Mesothelial cell of epicardium (in vitro differentiated cells): Measurements from ENCODE around the gene SRPK3. TPM values are rescaled to one million over a fixed set of nuclear protein-coding genes. Genes with fewer than 3 reads are reported as not detected.

ENCODE experiments used
- DNase-seq, 2 experiments: peaks; one replicate each; pipeline ENCODE4 v3.0.0; 2021; ENCODE audit warnings: low spot score in 2 of 2; ENCODE audit not compliant: unreplicated experiment in 2 of 2
- H3K27ac Mint-ChIP-seq: 2 replicates; pipeline ENCODE4 v1.8.0; 2021; ENCODE audit warnings: mixed read lengths
- H3K27me3 Mint-ChIP-seq: 2 replicates; pipeline ENCODE4 v1.8.0; 2021; ENCODE audit warnings: low read depth, mixed read lengths
- H3K36me3 Mint-ChIP-seq: 2 replicates; pipeline ENCODE4 v1.8.0; 2021; ENCODE audit warnings: mixed read lengths
- H3K4me1 Mint-ChIP-seq: 2 replicates; pipeline ENCODE4 v1.8.0; 2021; ENCODE audit warnings: mixed read lengths
- H3K4me3 Mint-ChIP-seq: 2 replicates; pipeline ENCODE4 v1.8.0; 2021; ENCODE audit warnings: mild to moderate bottlenecking, moderate library complexity, mixed read lengths
- H3K9me3 Mint-ChIP-seq: 2 replicates; pipeline ENCODE4 v1.8.0; 2021; ENCODE audit warnings: mixed read lengths
- total RNA-seq: library from RNA; stranded (reverse); gene quantifications from 3 replicates; pipeline ENCODE4 v1.2.1, GENCODE V29; 2021
- TF ChIP-seq, protein P1 (sequence below): fragments of 200-600 bp; sonication (generic); IDR thresholded peaks from one replicate; pipeline ENCODE4 v1.5.0; 2021; ENCODE audit warnings: antibody characterized with exemption; ENCODE audit not compliant: unreplicated experiment

SRPK3 gene
- total RNA-seq, 1 donor from 2014 or later, result not detected

- no peaks in the 10 kb centered on the region for H3K4me1 Mint-ChIP-seq
- H3K4me3 Mint-ChIP-seq, result no peak overlapping the region
- H3K27me3 Mint-ChIP-seq, result no peaks in the 10 kb centered on the region
- no peak for DNase-seq
- H3K36me3 Mint-ChIP-seq, result peaks cover 6% of the 10 kb centered on the region
- TF ChIP-seq, protein P1, sequence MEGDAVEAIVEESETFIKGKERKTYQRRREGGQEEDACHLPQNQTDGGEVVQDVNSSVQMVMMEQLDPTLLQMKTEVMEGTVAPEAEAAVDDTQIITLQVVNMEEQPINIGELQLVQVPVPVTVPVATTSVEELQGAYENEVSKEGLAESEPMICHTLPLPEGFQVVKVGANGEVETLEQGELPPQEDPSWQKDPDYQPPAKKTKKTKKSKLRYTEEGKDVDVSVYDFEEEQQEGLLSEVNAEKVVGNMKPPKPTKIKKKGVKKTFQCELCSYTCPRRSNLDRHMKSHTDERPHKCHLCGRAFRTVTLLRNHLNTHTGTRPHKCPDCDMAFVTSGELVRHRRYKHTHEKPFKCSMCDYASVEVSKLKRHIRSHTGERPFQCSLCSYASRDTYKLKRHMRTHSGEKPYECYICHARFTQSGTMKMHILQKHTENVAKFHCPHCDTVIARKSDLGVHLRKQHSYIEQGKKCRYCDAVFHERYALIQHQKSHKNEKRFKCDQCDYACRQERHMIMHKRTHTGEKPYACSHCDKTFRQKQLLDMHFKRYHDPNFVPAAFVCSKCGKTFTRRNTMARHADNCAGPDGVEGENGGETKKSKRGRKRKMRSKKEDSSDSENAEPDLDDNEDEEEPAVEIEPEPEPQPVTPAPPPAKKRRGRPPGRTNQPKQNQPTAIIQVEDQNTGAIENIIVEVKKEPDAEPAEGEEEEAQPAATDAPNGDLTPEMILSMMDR, result no peak
- H3K9me3 Mint-ChIP-seq, result peaks cover 19% of the 10 kb centered on the region
- no peak overlapping the region for H3K27ac Mint-ChIP-seq
These were observed 25.7 kb upstream of the SRPK3 start for GRCh38 chrX:153755136-153755535.

DNA sequence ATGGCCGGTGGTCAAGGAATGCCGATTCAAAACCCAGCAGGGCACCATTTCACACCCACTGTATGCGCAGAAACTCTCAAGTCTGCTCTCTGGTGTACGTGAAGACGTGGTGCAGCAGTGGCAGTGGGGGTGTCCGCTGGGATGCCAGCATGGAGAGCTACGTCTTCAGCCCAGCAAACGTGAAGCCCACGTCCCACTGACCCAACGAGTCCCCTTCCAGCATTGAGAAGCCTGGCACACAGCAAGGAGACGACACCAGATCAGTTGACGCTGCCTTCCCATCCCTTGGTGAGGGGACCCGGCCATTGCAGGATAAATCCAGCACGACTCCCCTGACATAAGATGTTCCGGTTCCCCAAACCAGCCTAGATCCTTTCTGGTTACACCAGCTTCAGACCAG, 19.0 kb upstream of the SRPK3 start:
- H3K4me1 Mint-ChIP-seq, result peaks cover 10% of the 10 kb centered on the region
- TF ChIP-seq, protein P1, result no peak
- no peaks in the 10 kb centered on the region for H3K36me3 Mint-ChIP-seq
- H3K9me3 Mint-ChIP-seq, result no peaks in the 10 kb centered on the region
- H3K27ac Mint-ChIP-seq, result no peak overlapping the region
- H3K27me3 Mint-ChIP-seq, result no peaks in the 10 kb centered on the region
- no peak for DNase-seq
- no peak overlapping the region for H3K4me3 Mint-ChIP-seq

DNA sequence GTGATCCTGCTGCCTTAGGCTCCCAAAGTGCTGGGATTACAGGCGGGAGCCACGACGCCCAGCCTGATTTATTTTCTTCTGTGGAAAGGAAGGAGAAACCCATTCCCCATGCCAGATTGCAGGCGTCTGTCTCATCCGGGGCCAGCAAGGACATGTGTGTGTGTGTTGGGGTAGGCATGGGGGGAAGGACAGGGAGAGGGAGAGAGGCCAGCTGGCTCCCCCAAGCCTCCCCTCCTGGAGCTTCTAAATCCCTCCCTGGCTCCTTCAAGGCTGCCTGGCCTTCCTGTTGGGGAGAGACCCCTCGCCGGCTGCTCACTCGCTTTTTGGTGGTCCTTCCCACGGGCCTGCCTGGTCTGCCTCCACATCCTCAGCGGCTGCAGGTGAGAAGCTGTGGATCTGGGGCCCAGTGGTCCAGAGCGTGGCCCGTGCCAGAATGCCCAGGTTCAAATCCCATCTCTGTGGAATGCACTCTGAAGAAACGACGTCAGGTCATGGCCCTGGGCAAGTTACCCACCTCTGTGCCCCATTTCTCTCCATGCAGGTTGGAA, 18.1 kb upstream of the SRPK3 start:
- H3K27ac Mint-ChIP-seq, result no peak overlapping the region
- TF ChIP-seq, protein P1, result no peak
- no peaks in the 10 kb centered on the region for H3K36me3 Mint-ChIP-seq
- no peaks in the 10 kb centered on the region for H3K27me3 Mint-ChIP-seq
- H3K4me1 Mint-ChIP-seq, result peaks cover 10% of the 10 kb centered on the region
- no peak for DNase-seq
- H3K9me3 Mint-ChIP-seq, result no peaks in the 10 kb centered on the region
- no peak overlapping the region for H3K4me3 Mint-ChIP-seq

DNA sequence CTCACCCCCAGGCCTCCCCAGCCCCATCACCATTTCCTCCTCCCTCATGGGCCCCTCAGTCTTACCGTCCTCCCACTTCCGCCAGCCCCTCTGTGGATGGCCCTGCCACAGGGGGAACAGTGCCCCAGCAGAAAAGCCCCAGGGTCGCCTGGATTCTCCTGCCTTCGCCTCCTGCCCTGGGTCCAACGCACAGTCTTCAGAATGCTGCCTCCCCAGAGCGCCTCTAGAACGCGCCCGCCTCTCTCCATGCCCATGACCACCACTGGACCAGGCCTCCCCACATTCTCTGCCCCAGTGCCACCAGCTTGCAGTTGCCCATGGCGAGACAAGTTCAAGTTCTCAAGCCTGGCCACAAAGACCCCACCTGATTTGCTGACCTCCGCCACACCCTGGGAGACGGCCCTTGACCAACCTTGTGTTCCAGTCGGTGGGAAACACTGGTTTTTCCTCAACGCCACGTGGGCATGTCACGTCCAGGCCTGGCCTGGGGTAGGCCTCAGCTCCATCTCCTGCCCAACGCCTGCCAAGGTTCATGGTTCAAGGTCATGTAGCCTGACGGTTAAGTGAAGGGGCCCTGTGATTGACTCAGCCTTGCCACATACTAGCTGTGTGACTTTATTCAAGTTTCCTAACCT, 17.4 kb upstream of the SRPK3 start:
- Mint-ChIP-seq H3K27me3 (no peaks in the 10 kb centered on the region), H3K4me3 (no peak overlapping the region), H3K36me3 (no peaks in the 10 kb centered on the region), H3K4me1 (peaks cover 10% of the 10 kb centered on the region), H3K9me3 (no peaks in the 10 kb centered on the region), H3K27ac (no peak overlapping the region)
- no peak for DNase-seq
- TF ChIP-seq, protein P1, result no peak

GRCh38 chrX:153763989-153764755, 16.7 kb upstream of the SRPK3 start, which contains the start of gene PLXNB3:
Gene PLXNB3 (plus strand): TSS chrX:153764249. CDS start chrX:153765536, 1,287 bp downstream.
- no peaks in the 10 kb centered on the region for H3K9me3 Mint-ChIP-seq
- no peak within 1 kb of the TSS for H3K27ac Mint-ChIP-seq
- H3K4me1 Mint-ChIP-seq, result peaks cover 10% of the 10 kb centered on the region
- H3K27me3 Mint-ChIP-seq, result no peaks in the 10 kb centered on the region
- H3K4me3 Mint-ChIP-seq, result peak within 1 kb of the TSS; percentile 26
- peak; percentile 40 to 75 for DNase-seq
- H3K36me3 Mint-ChIP-seq, result no peaks in the 10 kb centered on the region
- TF ChIP-seq, protein P1, result peak; percentile 72
